Transverse colon (tissue), 4 donors: ENCODE results near the gene P4HB. TPM values are rescaled to one million over a fixed set of nuclear protein-coding genes. Genes with fewer than 3 reads are reported as not detected.
A peak's percentile ranks its signal among the peaks of the same experiment; 100 is the strongest.

Experiments used
- DNase-seq: peaks from one replicate; pipeline ENCODE4 v3.0.0-alpha.2; 2019
- H3K27ac ChIP-seq, 4 donors: fragments of 200-600 bp; sonication (generic); 2 replicates each; pipeline ENCODE4 v1.5.1; 2016 to 2018; ENCODE audit warnings: inconsistent platforms in 4 of 4
- H3K27me3 ChIP-seq: fragments of 200-600 bp; sonication (generic); 2 replicates; pipeline ENCODE4 v1.5.1; 2017; ENCODE audit warnings: inconsistent platforms
- H3K36me3 ChIP-seq, 4 donors: fragments of 200-600 bp; sonication (generic); 2 replicates each; pipeline ENCODE4 v1.5.1; 2017 to 2019; ENCODE audit warnings: inconsistent platforms in 4 of 4
- H3K4me1 ChIP-seq, 4 donors: fragments of 200-600 bp; sonication (generic); 2 replicates each; pipeline ENCODE4 v1.5.1; 2017 to 2020; ENCODE audit warnings: inconsistent platforms in 4 of 4
- H3K4me3 ChIP-seq, 4 donors: fragments of 200-600 bp; sonication (generic); 1 replicate in 1 of 4; 2 replicates in 3 of 4; pipeline versions ENCODE4 v1.5.1 to v1.6.1; 2017 to 2019; ENCODE audit warnings: inconsistent platforms in 4 of 4
- H3K9me3 ChIP-seq, 2 donors: fragments of 200-600 bp; sonication (generic); 2 replicates each; pipeline ENCODE4 v1.5.1; 2017 to 2019; ENCODE audit warnings: inconsistent platforms in 2 of 2
- EP300 ChIP-seq: sonication (generic); formaldehyde crosslinking; IDR thresholded peaks from one replicate; pipeline ENCODE4 v1.6.1; 2017; ENCODE audit warnings: antibody characterized with exemption, low read depth
- POLR2A ChIP-seq: fragments of 450-650 bp; IDR thresholded peaks from one replicate; pipeline ENCODE4 v1.6.1; 2016; ENCODE audit warnings: antibody characterized with exemption, mild to moderate bottlenecking, moderate library complexity
- POLR2AphosphoS5 ChIP-seq, 3 donors: sonication (generic); formaldehyde crosslinking; IDR thresholded peaks; one replicate each; pipeline ENCODE4 v1.6.1; 2016; ENCODE audit warnings: antibody characterized with exemption in 3 of 3
- WGBS, 2 donors: methylation state at CpG; one replicate each; pipeline ENCODE4 v1.1.5; 2018; ENCODE audit warnings: low coverage in 1 of 2; 5-methylcytosine and 5-hydroxymethylcytosine counted together
- in situ Hi-C, 4 donors: fragments of 200-750 bp; cut with MboI; loops; one replicate each; pipeline versions ENCODE4 v1.15.0 to v1.15.1; 2017; ENCODE audit warnings: low sequenced_read_pairs in 3 of 4, low pct_ligation_motif_present in 1 of 4, low pct_unique_long_range_greater_than_20kb in 1 of 4
- intact Hi-C: fragments of 100-400 bp; cut with DNase I; formaldehyde crosslinking; loops from one replicate; pipeline ENCODE4 v1.15.1; 2023; ENCODE audit warnings: low total_unique reads
- total RNA-seq, 4 donors: library from RNA; depleted of rRNA; stranded (reverse); fragments of >200 nt; gene quantifications; one replicate each; pipeline ENCODE4 v1.1.0, GENCODE V29; 2016
- TF ChIP-seq, protein P1 (sequence below), 5 experiments: fragments of 200-600 bp in 3 of 5; fragments of 450-650 bp in 2 of 5; sonication (generic) in 3 of 5; IDR thresholded peaks; 1 replicate in 2 of 5; 2 replicates in 3 of 5; pipeline ENCODE4 v1.5.1; 2016 to 2017; ENCODE audit warnings: antibody characterized with exemption in 5 of 5, inconsistent platforms in 3 of 5, mild to moderate bottlenecking in 2 of 5, moderate library complexity in 1 of 5

Gene P4HB
- total RNA-seq, 4 donors from 2014 or later, result 486 to 732 (median 556) TPM

DNA sequence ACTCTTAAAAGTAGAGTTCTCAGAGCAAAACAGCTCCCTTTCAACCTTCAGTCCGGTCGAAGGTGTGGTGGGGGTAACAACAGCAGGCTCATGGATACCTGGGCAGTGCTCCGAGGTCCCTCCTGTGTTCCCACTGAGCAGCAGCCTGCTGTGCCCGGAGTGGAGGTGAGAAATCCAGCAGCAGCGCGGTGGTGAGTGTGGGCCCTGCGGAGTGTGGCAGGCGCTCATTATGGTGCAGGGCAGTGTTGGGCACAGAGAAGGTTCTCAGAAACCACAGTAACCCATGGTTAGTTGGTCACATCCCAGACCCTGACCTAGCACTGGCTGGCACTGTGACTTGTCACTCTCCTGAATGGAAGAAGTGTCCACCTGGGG lies 5.0 kb upstream of the P4HB start:
- Histone ChIP-seq H3K4me1 (peaks cover 45 to 87% (median 73%) of the 10 kb centered on the region in 4 donors), H3K27ac (peak overlapping the region; percentile 96 to 100 (median 98)), H3K36me3 (peaks cover 0 to 4% (median 0%) of the 10 kb centered on the region in 4 donors), H3K9me3 (no peaks in the 10 kb centered on the region), H3K4me3 (no peak overlapping the region), H3K27me3 (no peaks in the 10 kb centered on the region)
- in situ Hi-C loops, result no loop called here
- 79 to 83% methylated on average over 4 to 8 of the region's 8 CpGs for WGBS, 2 donors
- TF ChIP-seq, protein P1, sequence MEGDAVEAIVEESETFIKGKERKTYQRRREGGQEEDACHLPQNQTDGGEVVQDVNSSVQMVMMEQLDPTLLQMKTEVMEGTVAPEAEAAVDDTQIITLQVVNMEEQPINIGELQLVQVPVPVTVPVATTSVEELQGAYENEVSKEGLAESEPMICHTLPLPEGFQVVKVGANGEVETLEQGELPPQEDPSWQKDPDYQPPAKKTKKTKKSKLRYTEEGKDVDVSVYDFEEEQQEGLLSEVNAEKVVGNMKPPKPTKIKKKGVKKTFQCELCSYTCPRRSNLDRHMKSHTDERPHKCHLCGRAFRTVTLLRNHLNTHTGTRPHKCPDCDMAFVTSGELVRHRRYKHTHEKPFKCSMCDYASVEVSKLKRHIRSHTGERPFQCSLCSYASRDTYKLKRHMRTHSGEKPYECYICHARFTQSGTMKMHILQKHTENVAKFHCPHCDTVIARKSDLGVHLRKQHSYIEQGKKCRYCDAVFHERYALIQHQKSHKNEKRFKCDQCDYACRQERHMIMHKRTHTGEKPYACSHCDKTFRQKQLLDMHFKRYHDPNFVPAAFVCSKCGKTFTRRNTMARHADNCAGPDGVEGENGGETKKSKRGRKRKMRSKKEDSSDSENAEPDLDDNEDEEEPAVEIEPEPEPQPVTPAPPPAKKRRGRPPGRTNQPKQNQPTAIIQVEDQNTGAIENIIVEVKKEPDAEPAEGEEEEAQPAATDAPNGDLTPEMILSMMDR (IDR thresholded peaks at IDR 0.05), result no peak
- no peak for DNase-seq
- intact Hi-C loops, result no loop called here

DNA sequence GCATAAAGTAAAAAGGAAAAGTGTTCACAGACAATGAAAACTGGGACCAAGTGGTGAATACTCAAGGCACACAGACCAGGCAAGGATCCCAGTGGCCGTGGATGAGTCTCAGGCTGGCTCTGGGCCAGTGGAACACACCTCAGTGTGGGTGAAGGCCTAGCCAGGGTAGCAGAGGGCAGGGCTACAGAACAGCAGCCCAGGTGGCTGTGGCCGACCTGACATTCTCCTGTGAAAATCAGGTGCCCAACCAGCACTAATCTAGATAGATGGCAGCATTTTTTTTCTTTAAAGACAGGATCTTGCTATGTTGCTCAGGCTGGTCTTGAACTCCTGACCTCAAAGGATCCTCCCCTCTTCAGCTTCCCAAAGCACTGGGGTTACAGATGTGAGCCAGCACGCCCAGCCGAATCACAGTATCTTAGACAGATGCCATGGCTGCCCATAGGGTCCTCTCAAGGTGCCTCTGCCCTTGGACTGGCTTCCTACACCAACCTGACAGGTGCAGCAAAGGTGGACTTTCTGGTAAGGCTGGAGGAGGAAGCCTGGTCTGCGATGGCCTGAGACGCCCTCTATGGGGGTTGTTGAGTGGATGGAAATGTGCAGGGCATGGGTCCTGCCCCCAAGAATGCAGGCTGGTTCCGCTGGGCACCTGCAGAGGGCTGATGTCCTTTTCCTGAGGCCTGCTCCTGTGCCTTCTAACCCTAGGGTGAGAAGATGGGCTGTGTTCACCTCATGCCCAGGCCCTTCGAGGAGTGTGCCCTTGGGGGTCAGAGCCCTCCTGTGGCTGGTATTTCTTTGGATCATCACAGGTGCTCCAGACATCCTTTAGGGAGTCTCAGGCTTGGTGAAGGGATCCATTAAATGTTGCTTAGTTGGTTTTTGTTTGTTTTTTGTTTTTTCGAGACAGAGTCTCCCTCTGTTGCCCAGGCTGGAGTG lies 3.8 kb upstream of the P4HB start:
- Histone ChIP-seq H3K4me3 (no peak overlapping the region), H3K4me1 (peaks cover 37 to 80% (median 66%) of the 10 kb centered on the region in 4 donors), H3K36me3 (peaks cover 0 to 4% (median 0%) of the 10 kb centered on the region in 4 donors), H3K27ac (peak overlapping the region; percentile 2 to 100 (median 98)), H3K27me3 (no peaks in the 10 kb centered on the region), H3K9me3 (no peaks in the 10 kb centered on the region)
- 58 to 75% methylated on average over 2 to 9 of the region's 9 CpGs for WGBS, 2 donors
- DNase-seq, result no peak
- intact Hi-C loops, result no loop called here
- in situ Hi-C loops, result no loop called here
- TF ChIP-seq, protein P1 (IDR thresholded peaks at IDR 0.05), result no peak
- TF ChIP-seq POLR2AphosphoS5 (IDR thresholded peaks at IDR 0.05), result no peak
- no peak for TF ChIP-seq POLR2A
- TF ChIP-seq EP300, result no peak

DNA sequence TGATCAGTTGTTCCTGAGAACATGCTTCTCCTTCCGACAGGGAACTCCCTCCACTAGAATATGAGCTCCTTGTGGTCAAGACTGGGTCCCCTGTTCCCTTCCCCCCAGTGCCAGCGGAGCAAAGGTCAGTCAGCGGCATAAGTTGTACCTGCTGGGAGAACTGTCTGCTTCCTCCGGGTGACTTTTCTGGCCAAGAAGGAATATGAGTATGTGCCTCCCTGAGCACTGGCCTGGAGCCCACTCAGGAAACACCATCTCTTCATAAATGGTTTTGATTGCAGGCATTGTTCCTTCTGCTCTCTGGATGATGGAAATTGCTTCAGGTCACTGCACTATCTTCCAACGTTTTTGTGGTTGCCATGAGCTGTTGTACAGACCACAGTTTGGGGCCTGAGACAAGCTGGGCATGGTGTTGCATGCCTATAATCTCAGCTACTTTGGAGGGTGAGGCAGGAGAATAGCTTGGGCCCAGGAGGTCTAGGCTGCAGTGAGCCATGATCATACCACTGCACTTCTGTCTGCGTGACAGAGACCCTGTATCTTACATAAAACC lies 2.9 kb upstream of the P4HB start:
- no peak overlapping the region for H3K4me3 ChIP-seq

More for the DNA sequence above, 2.9 kb upstream of the P4HB start:
- no peak for TF ChIP-seq POLR2A
- TF ChIP-seq, protein P1 (IDR thresholded peaks at IDR 0.05), result no peak
- no peak for TF ChIP-seq EP300
- TF ChIP-seq POLR2AphosphoS5 (IDR thresholded peaks at IDR 0.05), result no peak
- intact Hi-C loops (no loop called here), in situ Hi-C loops (no loop called here)
- no peak for DNase-seq
- peaks cover 37 to 80% (median 66%) of the 10 kb centered on the region in 4 donors for H3K4me1 ChIP-seq
- H3K9me3 ChIP-seq, result no peaks in the 10 kb centered on the region
- H3K27me3 ChIP-seq, result no peaks in the 10 kb centered on the region
- H3K36me3 ChIP-seq, result peaks cover 0 to under 1% (median 0%) of the 10 kb centered on the region in 4 donors
- 0 to 72% methylated on average over 1 to 6 of the region's 6 CpGs for WGBS, 2 donors
- H3K27ac ChIP-seq, result peak overlapping the region in 3 of 4 donors; percentile 2 to 97 (median 96)
